Lower lobe of right lung (tissue), 2 donors: ENCODE measurements around the gene RUFY2. TPM values are rescaled to one million over a fixed set of nuclear protein-coding genes. Genes with fewer than 3 reads are reported as not detected.
A peak's percentile ranks its signal among the peaks of the same experiment; 100 is the strongest.
"Not testable (repeated sequence)": the region's sequence is repeated elsewhere in the genome, so short reads cannot be mapped to it uniquely, and the experiment has no call there.

ENCODE experiments used
- ATAC-seq, 2 donors: fragments of 200-7000 bp; cut with Tn5 transposase; one replicate each; pipeline ENCODE4 v1.9.1; 2020 to 2022; ENCODE audit warnings: mild to moderate bottlenecking in 2 of 2, moderate library complexity in 2 of 2
- DNase-seq: peaks from one replicate; pipeline ENCODE4 v3.0.0-alpha.2; 2020
- H3K27ac ChIP-seq: fragments of 200-600 bp; one replicate; pipeline ENCODE4 v1.8.0; 2022
- H3K27me3 ChIP-seq: fragments of 200-600 bp; one replicate; pipeline ENCODE4 v1.8.0; 2022; ENCODE audit warnings: low read depth
- H3K36me3 ChIP-seq: fragments of 200-600 bp; one replicate; pipeline ENCODE4 v1.8.0; 2022; ENCODE audit warnings: mild to moderate bottlenecking
- H3K4me1 ChIP-seq: fragments of 200-600 bp; one replicate; pipeline ENCODE4 v1.8.0; 2022
- H3K4me3 ChIP-seq: fragments of 200-600 bp; one replicate; pipeline ENCODE4 v1.8.0; 2022; ENCODE audit warnings: mild to moderate bottlenecking
- H3K9me3 ChIP-seq: fragments of 200-600 bp; one replicate; pipeline ENCODE4 v1.8.0; 2022
- CTCF ChIP-seq: fragments of 200-600 bp; IDR thresholded peaks from one replicate; pipeline ENCODE4 v1.8.0; 2022; ENCODE audit warnings: antibody characterized with exemption, mild to moderate bottlenecking
- intact Hi-C: fragments of 100-400 bp; cut with DNase I; formaldehyde crosslinking; loops from one replicate; pipeline ENCODE4 v1.11.0; 2022
- long read RNA-seq: library from polyadenylated mRNA; unstranded; transcript quantifications from one replicate; pipeline ENCODE4 v2.0.0, GENCODE V29; 2021
- total RNA-seq: library from RNA; stranded (reverse); fragmentation: NEBNext Ultra II Directional; extraction: Animal tissue kit (Norgen Biotek cat#: 25700); gene quantifications from one replicate; pipeline ENCODE4 v1.2.1, GENCODE V29; 2021
- donor health status: DM: no; HTN: yes; CAD: no; lungs with severe emphysema.

RUFY2 gene
- total RNA-seq = 24.8 TPM
- long read RNA-seq, full-length matches to known transcripts = 1 of 15 reads
- long read RNA-seq, partial matches to known transcripts = 2 of 15 reads
- long read RNA-seq, other reads (novel, unspliced or antisense) = 12 of 15 reads

- peak within 1 kb of the TSS; percentile 94 for H3K27ac ChIP-seq
- H3K27me3 ChIP-seq = no peaks in the 10 kb centered on the region
- ATAC-seq = peak; percentile 99
- peak; percentile 88 for DNase-seq
- no peaks in the 10 kb centered on the region for H3K9me3 ChIP-seq
- H3K4me3 ChIP-seq = peak within 1 kb of the TSS; percentile 99
- intact Hi-C loops = no loop called here
- H3K36me3 ChIP-seq = no peaks in the 10 kb centered on the region
- TF ChIP-seq CTCF = peak; percentile 55
- no peaks in the 10 kb centered on the region for H3K4me1 ChIP-seq
Observed at GRCh38 chr10:68406815-68407548, at the start of gene RUFY2. TSS of gene RUFY2 (minus strand) at chr10:68407277. CDS start at chr10:68407189, 88 bp downstream.

- H3K4me1 ChIP-seq, H3K36me3 ChIP-seq, H3K27me3 ChIP-seq, DNase-seq, H3K27ac ChIP-seq, H3K9me3 ChIP-seq, intact Hi-C loops, H3K4me3 ChIP-seq: not testable (repeated sequence)
- peak in 1 of 2 donors; percentile 35 for ATAC-seq
Observed at GRCh38 chr10:68449698-68450097, 42.6 kb upstream of the RUFY2 start.

- no peak for ATAC-seq
- Histone ChIP-seq H3K9me3 (no peaks in the 10 kb centered on the region), H3K4me1 (no peaks in the 10 kb centered on the region), H3K27ac (no peak overlapping the region), H3K4me3 (no peak overlapping the region), H3K36me3 (no peaks in the 10 kb centered on the region), H3K27me3 (no peaks in the 10 kb centered on the region)
- no peak for TF ChIP-seq CTCF
- no peak for DNase-seq
- intact Hi-C loops = no loop called here
Observed at GRCh38 chr10:68446179-68446578, 39.1 kb upstream of the RUFY2 start.

- no peaks in the 10 kb centered on the region for H3K27me3 ChIP-seq
- ATAC-seq = no peak
- TF ChIP-seq CTCF = no peak
- intact Hi-C loops = no loop called here
- H3K4me1 ChIP-seq = no peaks in the 10 kb centered on the region
- H3K27ac ChIP-seq = no peak overlapping the region
- DNase-seq = no peak
- no peaks in the 10 kb centered on the region for H3K9me3 ChIP-seq
- H3K36me3 ChIP-seq = no peaks in the 10 kb centered on the region
- no peak overlapping the region for H3K4me3 ChIP-seq
Observed at GRCh38 chr10:68442971-68443370, 35.9 kb upstream of the RUFY2 start.

- Histone ChIP-seq H3K4me1 (no peaks in the 10 kb centered on the region), H3K36me3 (no peaks in the 10 kb centered on the region), H3K27ac (no peak overlapping the region), H3K9me3 (no peaks in the 10 kb centered on the region), H3K27me3 (no peaks in the 10 kb centered on the region), H3K4me3 (no peak overlapping the region)
- no peak for DNase-seq
- intact Hi-C loops = no loop called here
- ATAC-seq = no peak
- no peak for TF ChIP-seq CTCF
Observed at GRCh38 chr10:68440898-68441297, 33.8 kb upstream of the RUFY2 start.

GRCh38 chr10:68435803-68436202 lies 28.7 kb upstream of the RUFY2 start:
- Histone ChIP-seq H3K27ac (no peak overlapping the region), H3K27me3 (no peaks in the 10 kb centered on the region), H3K9me3 (no peaks in the 10 kb centered on the region), H3K36me3 (no peaks in the 10 kb centered on the region), H3K4me3 (no peak overlapping the region), H3K4me1 (no peaks in the 10 kb centered on the region)
- ATAC-seq = peak; percentile 69 to 70
- intact Hi-C loops = no loop called here
- TF ChIP-seq CTCF = no peak
- DNase-seq = no peak
